ENCODE data around the gene CYP1A2. TPM values are rescaled to one million over a fixed set of nuclear protein-coding genes. Genes with fewer than 3 reads are reported as not detected.

Gene CYP1A2
- total RNA-seq, 2 experiments from 2014 or later, result not detected

DNA sequence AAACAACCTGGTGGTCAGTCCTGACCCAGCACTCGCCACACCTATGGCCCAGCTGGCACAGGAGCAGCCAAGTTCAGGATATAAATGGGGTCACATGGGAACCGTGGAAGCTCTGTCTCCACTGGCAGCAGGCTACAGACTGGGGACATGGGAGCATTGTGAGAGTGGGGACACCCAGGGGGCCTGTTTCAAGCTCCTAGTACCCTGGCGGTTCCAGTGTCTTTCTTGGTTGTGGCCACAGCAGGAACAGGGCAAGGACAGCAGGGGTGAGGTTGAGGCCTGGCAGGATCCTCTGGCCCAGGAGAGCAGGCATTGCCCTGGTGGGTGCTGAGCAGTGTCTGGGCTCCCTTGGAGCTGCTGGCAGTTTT is 35.1 kb downstream of the CYP1A2 start:
- H3K79me2 ChIP-seq (ENCODE audit: insufficient read depth, low read depth, low read length), result peaks cover 78% of the 10 kb centered on the region
- H2AFZ ChIP-seq (ENCODE audit: low read length), result no peak overlapping the region
- peaks cover 44% of the 10 kb centered on the region for H3K36me3 ChIP-seq (ENCODE audit: insufficient read depth, low read length)
- ChIA-PET CTCF (ENCODE audit: unreplicated experiment) (interaction anchor here (1.1 to 1.9 kb wide), 5 partner anchors 9 to 16 kb away, joined by 3 to 10 read pairs (median 8); no protein-coding TSS in a partner anchor), POLR2A (interaction anchor here (0.7 to 11.8 kb wide), 5 partner anchors 7 to 225 kb away, joined by 3 to 221 read pairs (median 8); partner anchors contain the start of gene CSK)
- no TSS peak for BruUV-seq (replicated peaks)
- DNase-seq (ENCODE audit: low spot score), result no peak
- H3K4me2 ChIP-seq (ENCODE audit: low read length), result peak overlapping the region; percentile 92
- TF ChIP-seq, protein P1, sequence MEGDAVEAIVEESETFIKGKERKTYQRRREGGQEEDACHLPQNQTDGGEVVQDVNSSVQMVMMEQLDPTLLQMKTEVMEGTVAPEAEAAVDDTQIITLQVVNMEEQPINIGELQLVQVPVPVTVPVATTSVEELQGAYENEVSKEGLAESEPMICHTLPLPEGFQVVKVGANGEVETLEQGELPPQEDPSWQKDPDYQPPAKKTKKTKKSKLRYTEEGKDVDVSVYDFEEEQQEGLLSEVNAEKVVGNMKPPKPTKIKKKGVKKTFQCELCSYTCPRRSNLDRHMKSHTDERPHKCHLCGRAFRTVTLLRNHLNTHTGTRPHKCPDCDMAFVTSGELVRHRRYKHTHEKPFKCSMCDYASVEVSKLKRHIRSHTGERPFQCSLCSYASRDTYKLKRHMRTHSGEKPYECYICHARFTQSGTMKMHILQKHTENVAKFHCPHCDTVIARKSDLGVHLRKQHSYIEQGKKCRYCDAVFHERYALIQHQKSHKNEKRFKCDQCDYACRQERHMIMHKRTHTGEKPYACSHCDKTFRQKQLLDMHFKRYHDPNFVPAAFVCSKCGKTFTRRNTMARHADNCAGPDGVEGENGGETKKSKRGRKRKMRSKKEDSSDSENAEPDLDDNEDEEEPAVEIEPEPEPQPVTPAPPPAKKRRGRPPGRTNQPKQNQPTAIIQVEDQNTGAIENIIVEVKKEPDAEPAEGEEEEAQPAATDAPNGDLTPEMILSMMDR (conservative IDR thresholded peaks at IDR 0.05; ENCODE audit: low read length), result no peak
- TF ChIP-seq EZH2phosphoT487 (IDR thresholded peaks at IDR 0.05; ENCODE audit: borderline replicate concordance, low read depth, low read length), result no peak
- H3K9me2 ChIP-seq (ENCODE audit: insufficient read depth, low read length), result no peaks in the 10 kb centered on the region
- peaks cover 5% of the 10 kb centered on the region; the same call in 1 of the 2 replicates for H4K20me1 ChIP-seq (ENCODE audit: insufficient read depth, low read length)
- peak overlapping the region; percentile 99 for H3K27ac ChIP-seq (ENCODE audit: low read depth, low read length, poor library complexity, severe bottlenecking)
- peak overlapping the region; percentile 97 for H3K4me3 ChIP-seq (ENCODE audit: low read depth, low read length, poor library complexity, severe bottlenecking)
- peaks cover 72% of the 10 kb centered on the region for H3K4me1 ChIP-seq (ENCODE audit: insufficient read depth, low read length, poor library complexity, severe bottlenecking)
- no peaks in the 10 kb centered on the region for H3K9me3 ChIP-seq (ENCODE audit: low read length)
- intact Hi-C loops (cut with micrococcal nuclease; ENCODE audit: unreplicated experiment), result loop anchor here (5.0 kb wide), 1 partner anchor 419 kb away; the partner anchor contains the start of gene C15orf39

DNA sequence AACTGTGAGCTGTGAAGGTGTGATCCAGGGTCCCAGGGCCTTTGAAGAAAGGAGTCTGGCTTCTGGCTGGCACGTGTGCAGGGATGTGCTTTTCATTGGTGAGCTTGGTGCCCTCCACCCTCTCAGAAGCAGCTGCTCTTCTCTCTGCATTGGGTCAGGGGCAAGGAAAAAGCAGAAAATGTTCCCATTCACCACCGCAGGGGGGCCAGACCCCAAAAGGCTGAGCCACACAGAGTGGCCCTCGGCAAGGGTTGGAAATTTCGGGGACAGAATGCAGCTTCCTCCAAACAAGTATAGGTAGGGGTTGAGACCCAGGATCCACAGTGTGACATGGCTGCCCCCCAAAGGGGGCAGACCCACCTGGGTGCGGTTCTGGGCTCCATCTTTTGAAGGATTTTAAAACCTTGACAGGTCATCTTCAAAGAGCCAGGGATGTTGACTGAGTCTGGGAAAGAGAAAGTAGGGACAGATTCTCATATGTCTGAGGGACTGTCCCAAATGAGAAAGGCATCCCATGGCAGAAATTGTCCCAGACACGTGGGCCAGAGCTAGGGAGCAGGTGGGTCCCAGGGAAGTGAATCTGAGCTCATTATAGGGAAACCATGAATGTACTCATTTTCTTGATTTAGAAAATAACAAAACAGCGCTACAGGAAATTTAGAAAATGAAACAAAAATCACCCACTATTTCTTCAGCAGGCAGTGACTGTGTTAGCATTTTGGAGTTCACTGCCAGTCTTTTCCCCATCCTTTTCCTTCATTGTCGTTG is 36.0 kb downstream of the CYP1A2 start:
- H4K20me1 ChIP-seq (ENCODE audit: insufficient read depth, low read length), result peaks cover 5% of the 10 kb centered on the region; the same call in 1 of the 2 replicates
- peaks cover 52% of the 10 kb centered on the region for H3K36me3 ChIP-seq (ENCODE audit: insufficient read depth, low read length)
- DNase-seq (ENCODE audit: low spot score), result peak; percentile 61
- peaks cover 86% of the 10 kb centered on the region for H3K79me2 ChIP-seq (ENCODE audit: insufficient read depth, low read depth, low read length)
- H3K4me2 ChIP-seq (ENCODE audit: low read length), result peak overlapping the region; percentile 92
- POLR2A ChIA-PET, result interaction anchor here (0.6 to 11.8 kb wide), 5 partner anchors 8 to 215 kb away, joined by 3 to 221 read pairs (median 8); partner anchors contain the start of gene CSK
- no peak overlapping the region for H2AFZ ChIP-seq (ENCODE audit: low read length)
- H3K4me1 ChIP-seq (ENCODE audit: insufficient read depth, low read length, poor library complexity, severe bottlenecking), result peaks cover 72% of the 10 kb centered on the region
- H3K4me3 ChIP-seq (ENCODE audit: low read depth, low read length, poor library complexity, severe bottlenecking), result peak overlapping the region; percentile 97
- peak overlapping the region; percentile 99 for H3K27ac ChIP-seq (ENCODE audit: low read depth, low read length, poor library complexity, severe bottlenecking)
- H3K9me3 ChIP-seq (ENCODE audit: low read length), result no peaks in the 10 kb centered on the region
- no peaks in the 10 kb centered on the region for H3K9me2 ChIP-seq (ENCODE audit: insufficient read depth, low read length)
- TF ChIP-seq EZH2phosphoT487 (IDR thresholded peaks at IDR 0.05; ENCODE audit: borderline replicate concordance, low read depth, low read length), result no peak
- TF ChIP-seq, protein P1 (conservative IDR thresholded peaks at IDR 0.05; ENCODE audit: low read length), result peak; percentile 69
- no TSS peak for BruUV-seq (replicated peaks)
- CTCF ChIA-PET (ENCODE audit: unreplicated experiment), result interaction anchor here (1.5 to 1.9 kb wide), 3 partner anchors 9 to 14 kb away, joined by 8 to 10 read pairs (median 10); no protein-coding TSS in a partner anchor
- intact Hi-C loops (cut with micrococcal nuclease; ENCODE audit: unreplicated experiment), result loop anchor here (5.0 kb wide), 3 partner anchors 223 to 668 kb away; partner anchors contain the start of genes C15orf39 and SIN3A

All from OCI-LY7 (cell line).